GM18526 (cell line): ENCODE measurements around the gene TRABD2A.

Source experiments
- POLR2A ChIP-seq: IDR thresholded peaks from 3 replicates; pipeline ENCODE4 v1.6.1; 2011; ENCODE audit not compliant: insufficient read length; ENCODE audit errors: extremely low read depth

Gene TRABD2A

DNA sequence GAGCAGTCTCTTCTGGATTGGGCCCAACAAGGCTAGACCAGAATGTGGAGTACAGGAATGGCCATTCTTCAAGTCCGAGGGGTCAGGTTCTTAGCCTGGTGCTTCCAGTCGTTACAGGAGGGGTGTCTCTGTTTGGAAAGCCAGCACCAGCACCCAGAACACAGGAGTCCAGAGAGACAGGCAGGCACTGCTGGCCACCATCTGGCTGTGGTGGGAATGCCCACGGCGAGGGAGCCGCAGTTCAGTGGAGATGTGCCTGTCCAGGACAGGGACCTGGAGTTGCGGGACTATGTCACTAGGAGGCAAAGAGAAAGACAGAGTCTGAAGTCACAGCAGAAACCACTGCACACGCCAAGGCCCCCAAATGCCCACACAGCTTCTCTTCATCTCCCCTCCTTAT, 59.1 kb downstream of the TRABD2A start:
- TF ChIP-seq POLR2A, result no peak

DNA sequence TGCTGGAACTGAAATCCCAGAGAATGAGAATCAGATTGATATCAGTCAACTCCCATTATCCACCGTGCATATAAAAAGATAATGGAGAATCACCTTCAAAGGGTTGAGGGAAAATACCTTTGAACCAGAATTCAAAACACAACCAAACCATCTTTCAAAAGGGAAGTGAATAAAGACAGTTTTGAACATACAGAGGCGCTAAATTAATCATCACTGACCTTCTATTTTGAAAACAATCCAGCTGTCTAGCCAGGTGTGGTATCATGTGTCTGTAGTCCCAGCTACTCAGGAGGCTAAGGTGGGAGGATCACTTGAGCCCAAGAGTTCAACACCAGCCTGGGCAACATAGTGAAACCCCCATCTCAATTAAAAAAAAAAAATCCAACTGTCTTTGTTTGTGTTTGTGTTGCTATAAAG, 63.6 kb downstream of the TRABD2A start:
- TF ChIP-seq POLR2A, result no peak

DNA sequence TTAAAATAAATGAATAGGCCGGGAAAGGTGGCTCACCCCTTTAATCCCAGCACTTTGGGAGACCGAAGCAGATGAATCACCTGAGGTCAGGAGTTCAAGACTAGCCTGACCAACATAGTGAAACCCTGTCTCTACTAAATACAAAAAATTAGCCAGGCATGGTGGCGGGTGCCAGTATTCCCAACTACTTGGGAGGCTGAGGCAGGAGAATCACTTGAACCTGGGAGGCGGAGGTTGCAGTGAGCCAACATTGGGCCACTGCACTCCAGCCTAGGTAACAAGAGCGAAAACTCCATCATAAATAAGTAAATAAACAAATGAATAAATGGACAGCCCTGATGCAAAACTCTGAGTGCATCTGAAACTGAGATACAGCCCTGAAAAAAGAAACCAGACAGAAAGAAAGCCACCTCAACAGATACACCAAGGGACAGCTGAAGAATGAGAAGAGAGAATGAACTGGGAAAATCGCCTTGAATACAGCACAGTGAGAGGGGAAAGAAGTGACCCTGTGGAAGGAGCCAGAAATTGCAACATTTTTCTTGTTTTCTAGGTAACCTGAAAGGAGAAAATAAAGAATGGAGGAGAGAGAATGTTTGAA, 64.4 kb downstream of the TRABD2A start:
- no peak for TF ChIP-seq POLR2A

DNA sequence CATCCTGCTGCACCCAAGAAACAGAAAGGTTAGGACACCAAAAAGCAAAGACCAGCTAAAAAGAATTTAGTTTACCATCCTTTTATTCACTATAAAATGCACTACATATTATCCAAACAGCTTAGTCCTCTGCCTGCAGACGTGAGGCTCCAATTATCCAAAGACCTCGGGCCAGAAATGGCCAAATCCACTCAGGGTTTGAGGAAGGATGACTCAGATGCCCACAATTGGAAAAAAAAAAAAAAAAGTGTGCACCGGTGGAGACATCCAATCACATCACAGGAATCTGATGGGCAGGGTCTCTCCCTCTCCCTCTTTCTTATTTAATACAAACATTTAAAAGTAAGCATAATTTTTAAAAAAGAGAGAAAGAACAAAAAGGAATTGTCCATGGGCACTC, 65.7 kb downstream of the TRABD2A start:
- no peak for TF ChIP-seq POLR2A

DNA sequence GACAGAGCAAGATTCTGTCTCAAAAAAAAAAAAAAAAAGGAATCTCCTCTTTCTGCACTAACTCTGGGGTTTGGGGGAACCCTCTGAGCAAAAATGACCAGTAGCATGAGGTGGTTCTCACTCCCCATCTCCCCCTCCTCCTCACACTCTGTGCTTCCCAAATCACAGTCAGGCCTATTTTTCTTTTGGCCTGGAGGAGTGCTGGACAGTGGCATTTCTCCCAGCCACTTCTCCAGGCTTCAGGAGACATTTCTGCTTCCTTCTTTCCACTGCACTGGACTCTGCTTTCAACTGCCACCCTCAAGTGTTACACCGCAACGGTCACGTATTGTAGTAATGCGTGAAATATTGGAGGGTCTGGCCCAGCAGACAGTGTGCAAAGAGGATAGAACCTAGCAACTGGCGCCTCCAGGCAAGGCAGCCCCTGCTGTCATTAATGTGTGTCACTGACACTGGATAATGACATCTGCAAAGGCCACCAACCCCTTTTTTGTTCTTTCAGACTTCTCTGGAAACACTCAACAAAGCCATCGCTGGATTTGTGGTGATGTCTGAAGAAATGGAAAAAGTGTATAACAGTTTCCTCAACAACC, 68.9 kb downstream of the TRABD2A start:
- no peak for TF ChIP-seq POLR2A

DNA sequence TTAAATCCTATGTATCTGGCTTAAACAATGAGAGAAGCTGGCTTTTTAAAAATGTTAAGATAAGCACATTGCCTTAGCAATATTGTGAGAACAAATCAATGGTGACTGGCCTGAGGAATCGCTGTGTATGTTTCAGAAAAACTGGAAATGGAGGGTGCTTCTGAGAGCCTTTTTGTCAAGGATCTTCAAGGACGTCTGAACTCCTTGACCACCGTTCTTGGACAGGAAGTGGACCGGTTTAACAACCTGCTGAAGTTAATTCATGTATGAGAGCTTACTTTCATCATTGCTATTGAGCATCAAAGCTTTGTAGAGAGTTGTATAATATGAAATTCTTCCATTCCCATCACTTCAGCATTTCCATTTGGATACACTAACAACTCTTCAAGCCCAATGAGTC, 72.6 kb downstream of the TRABD2A start:
- no peak for TF ChIP-seq POLR2A

DNA sequence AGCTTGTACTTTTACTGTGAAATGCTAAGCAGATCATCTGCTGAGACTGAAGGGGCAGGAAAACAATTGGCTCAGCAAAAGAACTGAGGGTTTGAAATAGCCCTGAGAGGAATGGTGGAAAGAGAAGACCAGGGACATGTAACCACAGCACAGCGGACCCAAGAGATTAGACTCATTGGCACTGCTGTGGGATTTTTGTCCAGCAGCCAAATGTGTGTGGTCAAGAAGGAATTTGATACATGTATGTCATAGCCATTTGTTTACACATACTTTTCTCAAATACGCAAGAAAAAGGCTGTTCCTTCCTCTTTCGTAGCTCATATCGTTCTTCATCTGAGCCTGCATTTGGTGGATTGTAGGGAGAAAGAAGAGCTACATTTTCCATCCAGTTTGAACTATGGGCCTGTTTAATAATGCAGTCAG, 73.8 kb downstream of the TRABD2A start:
- TF ChIP-seq POLR2A, result no peak

DNA sequence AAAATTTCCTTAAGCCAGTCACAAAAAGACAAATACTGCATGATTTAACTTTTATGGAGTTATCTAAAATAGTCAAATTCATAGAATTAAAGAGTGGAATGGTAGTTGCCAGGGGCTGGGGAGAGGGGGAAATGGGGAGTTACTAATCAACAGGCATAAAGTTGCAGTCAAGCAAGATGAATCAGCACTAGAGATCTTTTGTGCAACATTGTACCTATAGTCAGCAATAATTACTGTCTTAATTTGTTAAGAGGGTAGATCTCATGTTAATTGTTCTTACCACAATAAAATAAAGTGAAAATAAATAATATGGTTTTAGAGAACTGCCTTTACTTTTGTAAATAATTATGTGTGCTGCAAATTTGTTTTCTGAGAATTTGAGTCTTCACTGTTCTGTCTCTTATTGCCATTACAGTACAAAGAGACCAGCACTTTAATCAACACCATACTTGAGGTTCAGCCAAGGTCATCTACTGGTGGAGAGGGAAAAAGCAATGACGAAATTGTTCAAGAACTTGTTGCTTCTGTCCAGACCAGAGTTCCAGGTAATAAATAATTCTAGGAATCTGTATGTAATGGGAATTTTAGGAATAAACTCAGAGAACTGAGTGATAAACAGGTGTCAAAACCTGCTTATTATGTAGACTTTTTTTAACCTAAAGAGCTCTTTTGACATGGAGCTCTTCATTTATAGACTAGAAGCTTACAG, 75.5 kb downstream of the TRABD2A start:
- no peak for TF ChIP-seq POLR2A

DNA sequence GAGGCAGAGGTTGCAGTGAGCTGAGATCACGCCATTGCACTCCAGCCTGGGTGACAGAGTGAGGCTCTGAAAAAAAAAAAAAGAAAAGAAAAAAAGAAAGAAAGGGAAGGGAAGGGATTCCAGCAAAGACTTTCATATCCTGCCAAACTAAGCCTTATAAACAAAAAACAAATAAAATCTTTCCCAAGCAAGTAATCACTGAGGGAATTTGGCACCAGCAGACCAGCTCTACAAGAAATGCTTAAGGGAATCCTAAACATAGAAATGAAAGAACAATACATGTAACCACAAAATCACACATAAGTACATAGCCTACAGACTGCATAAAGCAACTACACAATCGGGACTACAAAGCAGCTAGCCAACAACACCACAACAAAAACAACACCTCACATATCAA, 79.1 kb downstream of the TRABD2A start:
- no peak for TF ChIP-seq POLR2A

DNA sequence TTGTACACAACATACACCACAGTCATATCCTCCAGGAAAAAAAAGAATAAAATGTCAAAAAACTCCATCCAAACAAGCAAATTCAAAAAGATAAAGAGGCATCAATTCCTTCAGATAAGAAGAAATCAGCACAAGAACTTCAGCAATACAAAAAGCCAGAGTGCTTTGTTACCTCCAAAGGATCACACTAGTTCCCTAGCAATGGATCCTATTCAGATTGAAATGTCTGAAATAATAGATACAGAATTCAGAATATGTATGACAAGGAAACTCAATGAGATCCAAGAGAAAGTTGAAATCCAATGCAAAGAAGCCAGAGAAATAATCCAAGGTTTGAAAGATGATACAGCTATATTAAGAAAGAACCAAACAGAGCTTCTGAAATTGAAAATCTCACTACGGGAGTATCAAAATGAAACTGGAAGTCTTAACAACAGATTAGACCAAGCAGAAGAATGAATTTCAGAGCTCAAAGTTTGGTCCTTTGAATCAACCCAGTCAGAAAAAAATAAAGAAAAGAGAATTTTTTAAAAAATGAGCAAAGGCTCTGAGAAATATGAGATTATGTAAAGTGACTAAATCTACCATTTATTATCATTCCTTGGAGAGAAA, 80.6 kb downstream of the TRABD2A start:
- TF ChIP-seq POLR2A, result no peak

DNA sequence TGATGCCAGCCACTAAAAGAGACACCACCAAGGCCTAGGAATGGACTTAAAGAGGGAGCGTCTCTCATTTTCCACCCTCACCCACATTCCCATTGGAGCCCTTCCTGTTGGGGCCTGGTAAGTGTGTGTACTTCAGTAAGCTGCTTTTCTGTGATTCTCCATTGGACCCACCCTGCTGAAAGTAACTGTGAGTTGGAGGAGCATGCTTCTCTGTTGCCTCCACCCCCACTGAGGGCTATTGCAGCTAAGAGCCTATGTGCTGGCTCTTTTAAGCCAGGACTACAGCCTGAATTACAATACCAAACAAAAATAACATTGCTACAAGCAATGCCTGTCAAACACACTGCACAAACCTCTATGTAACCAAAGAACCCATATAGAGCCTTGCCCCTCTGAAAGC, 81.1 kb downstream of the TRABD2A start:
- TF ChIP-seq POLR2A, result no peak

DNA sequence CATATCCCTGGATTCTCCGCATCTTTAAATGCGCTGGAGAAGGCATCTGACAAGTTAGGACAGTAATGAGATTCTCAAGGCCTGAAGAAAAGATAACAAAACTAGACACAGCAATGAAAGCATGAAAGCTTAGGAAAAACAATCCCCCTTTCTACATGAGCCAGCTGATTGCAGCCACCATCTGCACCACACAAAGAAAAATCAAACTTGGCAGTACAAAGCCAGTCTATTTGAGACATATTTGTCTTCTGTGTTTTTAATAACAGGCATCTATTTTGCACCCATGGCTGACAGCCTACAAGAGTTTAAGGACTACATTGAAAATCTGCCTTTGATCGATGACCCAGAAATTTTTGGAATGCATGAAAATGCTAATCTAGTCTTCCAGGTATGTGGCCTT, 83.6 kb downstream of the TRABD2A start:
- no peak for TF ChIP-seq POLR2A

DNA sequence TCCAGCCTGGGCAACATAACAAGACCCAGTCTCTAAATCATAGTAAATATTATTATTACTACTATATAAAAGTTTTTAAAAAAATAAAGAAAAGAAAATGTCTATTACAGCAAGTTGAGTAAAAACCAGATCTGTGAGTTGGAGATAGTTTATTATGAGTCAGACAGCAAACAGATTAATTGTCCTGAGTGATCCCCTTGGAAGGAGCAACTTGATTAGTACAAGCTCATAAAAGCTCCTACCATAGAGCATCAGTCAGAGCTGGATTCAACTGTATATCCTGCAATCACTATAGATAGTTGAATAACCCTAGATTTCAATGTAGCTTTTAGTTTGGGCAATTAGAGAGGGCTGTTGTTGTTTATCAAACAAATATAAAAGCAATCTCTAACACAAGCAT, 84.1 kb downstream of the TRABD2A start:
- TF ChIP-seq POLR2A, result no peak

DNA sequence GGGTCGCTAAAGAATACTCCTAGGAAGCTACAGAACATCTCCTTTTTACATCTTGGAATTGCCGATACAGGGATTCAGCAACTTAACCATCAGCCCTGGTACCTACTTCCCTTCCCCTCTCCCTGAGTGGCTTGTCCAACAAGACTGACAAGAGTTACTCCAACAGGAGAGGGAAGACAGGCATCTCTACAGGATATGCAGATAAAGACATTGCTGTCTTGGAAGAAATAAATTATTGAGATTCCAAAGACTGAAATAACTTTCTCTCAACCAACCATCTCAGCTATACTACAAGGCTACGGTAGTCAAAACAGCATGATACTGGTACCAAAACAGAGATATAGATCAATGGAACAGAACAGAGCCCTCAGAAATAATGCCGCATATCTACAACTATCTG, 87.2 kb downstream of the TRABD2A start:
- TF ChIP-seq POLR2A, result no peak

DNA sequence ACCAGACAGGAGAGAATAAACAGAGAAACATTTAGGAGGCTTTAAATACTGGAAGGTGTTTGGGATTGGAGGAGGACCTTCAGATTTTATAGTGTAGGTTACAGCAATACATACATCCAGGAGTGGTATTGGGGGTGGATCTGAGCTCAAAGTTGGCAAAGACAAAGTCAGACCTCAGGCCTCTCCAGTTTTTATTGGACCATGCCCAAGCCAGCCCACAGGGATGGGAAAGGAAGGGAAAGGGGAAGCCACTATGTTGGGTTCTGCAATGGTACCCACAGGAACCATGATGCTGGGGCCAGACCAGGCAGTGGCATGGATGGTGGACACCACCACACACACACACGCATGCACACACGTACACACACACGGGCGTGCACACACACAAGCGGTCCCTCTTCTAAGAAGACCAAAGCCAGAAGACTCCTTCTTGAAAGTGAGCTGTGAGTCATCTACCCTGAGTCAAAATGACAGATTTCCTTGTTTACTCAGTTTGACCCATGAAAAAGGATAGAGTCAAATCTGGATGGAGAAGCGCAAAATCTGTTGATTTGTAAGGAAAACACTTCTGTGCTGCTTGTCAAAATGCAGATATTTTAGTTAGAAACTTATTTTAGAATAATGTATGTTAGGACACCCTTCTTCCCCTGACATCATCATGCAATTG, 87.9 kb downstream of the TRABD2A start:
- no peak for TF ChIP-seq POLR2A

DNA sequence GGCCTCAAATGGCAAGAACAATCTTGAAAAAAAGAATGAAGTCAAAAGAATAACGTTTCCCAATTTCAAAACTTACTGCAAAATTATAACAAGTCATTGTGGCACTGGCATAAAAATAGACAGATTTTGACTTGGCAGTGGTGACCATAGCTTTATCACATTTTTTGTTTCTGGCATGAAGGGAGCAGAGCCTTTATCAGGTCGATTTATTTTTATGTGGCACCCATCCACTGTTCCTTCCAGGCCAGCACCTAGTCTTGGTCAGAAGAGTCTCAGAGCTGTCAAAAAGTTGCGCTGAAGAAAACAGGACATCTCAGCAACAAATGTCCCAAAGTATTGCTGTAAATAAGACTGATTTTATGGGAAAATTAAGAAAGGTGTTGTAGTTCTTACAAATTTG, 92.4 kb downstream of the TRABD2A start:
- TF ChIP-seq POLR2A, result no peak
